D721Med (cell line): ENCODE measurements around the gene MICAL3.

Experiments used
- DNase-seq: peaks from one replicate; pipeline ENCODE4 v3.0.0; 2011; ENCODE audit warnings: low spot score; ENCODE audit not compliant: insufficient read length
- FAIRE-seq: peaks from 2 replicates; lab custom pipeline; 2011; peaks lifted over from hg19 to GRCh38; lab: Jason Lieb, UNC
- TF ChIP-seq, protein P1 (sequence below): IDR thresholded peaks from 2 replicates; pipeline ENCODE4 v1.5.1; 2012; ENCODE audit warnings: mild to moderate bottlenecking, control low read depth; ENCODE audit not compliant: insufficient read depth; ENCODE audit errors: missing control alignments

Gene MICAL3

DNA sequence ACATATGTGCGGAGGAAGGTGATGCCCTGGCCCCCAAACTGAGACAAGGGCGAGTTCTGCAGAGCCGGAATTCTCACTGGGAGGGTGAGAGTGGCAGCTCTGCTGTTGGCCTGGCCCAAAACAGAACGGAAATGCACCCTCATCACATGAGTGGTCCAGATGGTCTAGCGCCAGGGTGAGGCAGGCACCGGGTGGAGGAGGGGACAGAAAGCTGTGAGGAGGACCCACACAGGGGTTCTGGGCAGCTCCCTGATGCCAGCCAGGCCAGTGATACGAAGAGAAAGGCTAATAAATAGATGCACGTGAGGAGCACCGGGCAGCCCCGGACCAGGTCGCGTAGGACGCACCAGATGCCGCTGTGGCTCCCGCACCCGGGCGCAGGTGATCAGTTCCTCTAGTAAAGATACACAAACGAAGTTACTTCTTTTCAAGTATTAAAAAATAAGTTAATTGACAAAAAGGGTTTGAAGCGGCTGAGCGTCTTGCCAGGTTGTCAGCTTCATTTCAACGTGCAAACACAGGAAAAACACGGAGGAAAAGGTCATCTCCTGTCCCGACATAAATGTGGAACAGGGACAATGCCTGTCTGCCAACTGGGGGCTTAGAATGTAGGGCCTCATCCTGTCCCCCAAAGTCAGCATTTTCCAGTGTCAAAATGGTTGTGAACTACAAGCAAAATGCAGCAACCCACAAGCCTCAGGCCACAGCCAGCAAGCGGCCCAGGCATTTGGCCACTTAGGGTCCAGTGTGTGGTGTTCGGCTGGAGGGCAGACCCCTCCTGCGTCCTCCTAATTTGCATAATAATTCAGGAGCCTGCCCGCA is 234.8 kb downstream of the MICAL3 start:
- TF ChIP-seq, protein P1, sequence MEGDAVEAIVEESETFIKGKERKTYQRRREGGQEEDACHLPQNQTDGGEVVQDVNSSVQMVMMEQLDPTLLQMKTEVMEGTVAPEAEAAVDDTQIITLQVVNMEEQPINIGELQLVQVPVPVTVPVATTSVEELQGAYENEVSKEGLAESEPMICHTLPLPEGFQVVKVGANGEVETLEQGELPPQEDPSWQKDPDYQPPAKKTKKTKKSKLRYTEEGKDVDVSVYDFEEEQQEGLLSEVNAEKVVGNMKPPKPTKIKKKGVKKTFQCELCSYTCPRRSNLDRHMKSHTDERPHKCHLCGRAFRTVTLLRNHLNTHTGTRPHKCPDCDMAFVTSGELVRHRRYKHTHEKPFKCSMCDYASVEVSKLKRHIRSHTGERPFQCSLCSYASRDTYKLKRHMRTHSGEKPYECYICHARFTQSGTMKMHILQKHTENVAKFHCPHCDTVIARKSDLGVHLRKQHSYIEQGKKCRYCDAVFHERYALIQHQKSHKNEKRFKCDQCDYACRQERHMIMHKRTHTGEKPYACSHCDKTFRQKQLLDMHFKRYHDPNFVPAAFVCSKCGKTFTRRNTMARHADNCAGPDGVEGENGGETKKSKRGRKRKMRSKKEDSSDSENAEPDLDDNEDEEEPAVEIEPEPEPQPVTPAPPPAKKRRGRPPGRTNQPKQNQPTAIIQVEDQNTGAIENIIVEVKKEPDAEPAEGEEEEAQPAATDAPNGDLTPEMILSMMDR = no peak
- no peak for DNase-seq
- no peak for FAIRE-seq

DNA sequence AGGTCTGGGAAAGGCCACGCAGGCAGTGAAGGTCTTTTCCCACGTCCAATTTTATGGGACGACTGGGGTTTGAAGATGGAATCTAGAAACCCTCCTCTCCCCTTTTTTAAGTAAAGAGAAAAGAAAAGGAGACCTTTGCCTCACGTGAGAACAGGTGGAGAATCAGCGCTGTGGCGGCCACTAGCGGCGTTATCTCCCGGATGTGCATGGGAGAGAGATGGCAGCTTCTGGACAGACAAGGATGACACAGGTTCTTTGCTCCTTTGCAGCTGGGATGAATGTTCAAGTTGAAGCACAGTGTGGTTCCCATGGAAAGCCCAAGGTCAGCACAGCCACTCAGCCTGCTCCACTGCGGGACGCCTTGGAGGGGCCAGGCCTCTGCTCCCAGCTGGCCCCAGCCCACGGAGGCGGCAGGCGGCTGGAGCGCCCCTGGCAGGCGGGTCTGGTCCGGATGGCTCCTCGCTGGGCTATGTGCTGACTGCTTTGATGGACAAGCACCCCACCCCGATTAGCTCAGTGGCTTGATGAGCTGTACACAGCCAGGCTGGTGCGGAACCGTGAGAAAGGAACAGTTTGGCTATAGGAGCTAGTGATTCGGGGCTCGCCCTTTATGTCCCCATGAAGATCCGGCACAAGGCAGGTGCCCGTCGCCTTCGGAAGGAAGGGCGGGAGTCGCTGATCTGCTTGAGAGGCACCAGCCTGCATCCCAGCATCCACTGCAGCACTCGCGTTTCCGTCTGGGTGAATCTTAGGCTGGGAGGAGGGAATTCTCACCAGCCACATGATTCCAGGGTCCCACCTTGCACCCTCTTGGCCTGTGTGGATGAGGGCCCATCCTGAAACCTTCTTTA is 235.6 kb downstream of the MICAL3 start:
- TF ChIP-seq, protein P1 = no peak
- DNase-seq (no peak), FAIRE-seq (no peak)

DNA sequence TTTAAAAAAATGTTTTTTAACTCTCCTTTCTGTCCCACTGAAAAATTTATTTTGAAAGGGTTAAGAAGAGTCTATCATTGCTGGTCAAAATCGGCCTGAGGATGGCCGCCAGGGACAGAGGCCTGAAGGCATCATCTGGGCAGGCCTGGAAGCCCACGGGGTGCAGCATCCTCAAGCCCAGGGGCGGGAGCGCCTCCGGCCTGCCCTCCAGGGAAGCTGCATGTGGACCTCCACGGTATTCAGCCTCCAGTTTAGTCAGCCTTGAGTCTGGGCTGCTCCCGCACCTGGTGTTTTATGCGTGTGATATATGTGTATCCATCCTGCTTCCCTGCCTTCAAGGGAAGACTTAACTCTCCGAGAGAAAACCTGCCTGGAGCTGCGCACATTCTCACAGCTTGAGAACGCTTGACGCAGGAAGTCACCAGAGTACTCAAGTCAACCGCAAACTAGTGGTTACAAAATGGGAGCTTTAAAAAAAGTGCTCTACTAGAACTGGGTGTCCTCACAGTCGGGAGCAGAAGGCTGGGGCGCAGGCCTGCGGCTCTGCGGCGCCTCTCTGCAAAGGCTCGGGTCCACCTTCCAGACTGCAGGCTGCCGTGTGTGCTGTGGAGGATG is 236.5 kb downstream of the MICAL3 start:
- TF ChIP-seq, protein P1 = no peak
- DNase-seq (no peak), FAIRE-seq (no peak)

DNA sequence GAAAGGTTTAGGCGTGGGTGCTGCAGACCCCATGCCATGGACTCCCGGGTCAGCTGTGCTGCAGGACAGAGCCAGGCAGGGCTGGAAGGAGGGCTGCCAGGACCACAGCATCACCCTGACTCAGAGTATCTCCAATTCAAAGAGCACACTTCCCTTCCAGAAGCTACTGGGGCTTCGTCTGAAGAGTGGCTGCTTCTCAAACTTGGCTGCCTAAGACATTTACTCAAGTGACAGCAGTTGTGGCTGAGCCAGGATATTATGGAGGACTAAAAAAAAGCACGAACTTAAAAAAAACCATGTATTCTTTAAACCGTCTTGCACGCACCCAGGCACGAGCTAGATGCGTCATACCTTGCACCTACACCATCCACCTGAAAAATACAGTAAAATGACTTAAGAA is 237.1 kb downstream of the MICAL3 start:
- TF ChIP-seq, protein P1 = no peak
- FAIRE-seq (no peak), DNase-seq (no peak)

DNA sequence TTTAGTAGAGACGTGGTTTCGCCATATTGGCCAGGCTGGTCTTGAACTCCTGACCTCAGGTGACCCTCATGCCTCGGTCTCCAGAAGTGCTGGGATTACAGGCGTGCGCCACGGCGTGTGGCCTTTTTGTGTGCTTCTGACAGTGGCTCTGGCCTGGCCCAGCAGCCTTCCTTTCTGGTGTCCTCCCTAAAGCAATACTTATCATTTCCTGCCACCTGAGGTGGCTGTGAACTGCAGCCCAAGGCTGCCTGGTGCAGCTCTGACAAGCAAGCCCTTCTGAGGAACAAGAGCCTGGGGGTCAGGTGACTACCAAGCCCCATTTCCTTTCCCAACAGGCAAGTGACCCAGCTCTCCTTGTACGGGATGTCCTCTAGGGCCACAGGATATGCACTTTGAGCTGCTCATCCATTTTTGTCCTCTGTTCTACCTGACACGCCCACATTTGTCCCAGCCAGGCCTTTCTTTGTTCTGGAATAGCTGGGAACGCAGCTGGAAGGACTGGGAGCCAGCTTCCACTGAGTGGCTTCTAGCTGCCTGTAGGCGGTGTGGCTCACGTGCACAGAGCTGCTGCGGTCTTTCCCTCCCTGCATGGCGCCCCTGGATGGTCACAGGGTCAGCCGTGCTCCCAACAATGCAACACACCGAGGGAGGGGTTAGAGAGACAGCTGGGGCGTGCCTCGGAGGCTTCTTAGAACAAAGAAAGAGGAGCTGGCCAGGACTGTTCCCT is 237.8 kb downstream of the MICAL3 start:
- TF ChIP-seq, protein P1 = no peak
- no peak for FAIRE-seq
- no peak for DNase-seq
